ENCODE data around the gene EPHB2. TPM values are rescaled to one million over a fixed set of nuclear protein-coding genes. Genes with fewer than 3 reads are reported as not detected.

The EPHB2 gene
- total and polyA plus RNA-seq, 2 of the 13 experiments (the other 11 are each of a cell fraction or from before 2014, with no cell fraction given), result 0.03 to 0.11 TPM

DNA sequence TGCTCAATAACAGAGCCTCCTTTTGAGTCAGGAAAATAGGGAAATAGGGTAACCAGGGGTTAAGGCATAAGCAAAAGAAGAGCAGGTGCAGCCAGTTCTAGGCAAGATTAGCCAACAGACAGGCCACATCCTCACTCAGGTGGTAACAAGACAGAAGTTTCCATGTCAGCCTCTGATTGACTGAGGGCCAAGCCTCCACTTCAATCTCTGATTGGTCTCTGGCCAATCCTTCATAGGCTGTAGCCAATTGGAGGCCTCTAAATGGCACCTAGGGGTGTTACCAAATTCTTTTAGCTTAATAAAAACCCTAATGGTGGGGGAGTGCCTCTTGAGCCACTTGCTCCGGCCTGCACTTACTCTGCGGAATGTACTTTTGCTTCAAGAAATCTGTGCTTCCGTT lies 224.8 kb downstream of the EPHB2 start:
- ChIA-PET CTCF (ENCODE audit: low intra/inter-chr PET ratio, low total read pairs) (no interaction called here), POLR2A (no interaction called here)
- no peaks in the 10 kb centered on the region for H3K27me3 ChIP-seq (ENCODE audit: control insufficient read depth in 1 of 2, insufficient read depth in 2 of 2, low read length in 2 of 2)
- no peak overlapping the region for H3K4me2 ChIP-seq (ENCODE audit: low read depth, low read length)
- intact Hi-C loops (cut with micrococcal nuclease; ENCODE audit: unreplicated experiment) (no loop called here), in situ Hi-C loops (cut with HindIII; ENCODE audit: extremely low pct_ligation_motif_present, low pct_unique_long_range_greater_than_20kb) (no loop called here)
- BruUV-seq (replicated peaks), result no TSS peak
- ATAC-seq (no peak), FAIRE-seq (no peak), DNase-seq (ENCODE audit: low spot score) (no peak)
- H3K36me3 ChIP-seq (replicated peaks in 1 of 2; ENCODE audit: control insufficient read depth in 1 of 2, insufficient read depth in 2 of 2, low read length in 2 of 2), result no peaks in the 10 kb centered on the region
- H3K27ac ChIP-seq (ENCODE audit: extremely low read length, insufficient read depth, low read length), result no peak overlapping the region
- WGBS (ENCODE audit: low lambda C conversion rate), result 85% methylated on average over 3 of the region's 3 CpGs
- H3K79me2 ChIP-seq (ENCODE audit: insufficient read depth, low read length), result no peaks in the 10 kb centered on the region
- no peaks in the 10 kb centered on the region for H4K20me1 ChIP-seq (ENCODE audit: insufficient read depth, low read length)
- H3K9ac ChIP-seq (ENCODE audit: insufficient read depth, low read depth, low read length), result no peak overlapping the region
- H2AFZ ChIP-seq (ENCODE audit: low read length), result no peak overlapping the region
- TF ChIP-seq GLI4 (CRISPR knock-in tag; IDR thresholded peaks at IDR 0.05; ENCODE audit: borderline replicate concordance), result no peak
- TF ChIP-seq ZMAT5 (CRISPR knock-in tag; IDR thresholded peaks at IDR 0.05; ENCODE audit: borderline replicate concordance, low read depth), result no peak
- no peak for TF ChIP-seq FOXK2 (IDR thresholded peaks at IDR 0.05)
- no peak for TF ChIP-seq GMEB2 (CRISPR knock-in tag; IDR thresholded peaks at IDR 0.05; ENCODE audit: low read depth)
- no peak for TF ChIP-seq ZFP62 (CRISPR knock-in tag; IDR thresholded peaks at IDR 0.05)
- no peak for TF ChIP-seq NCOA1 (CRISPR knock-in tag; IDR thresholded peaks at IDR 0.05)
- no peak for TF ChIP-seq ZNF652 (CRISPR knock-in tag; IDR thresholded peaks at IDR 0.05; ENCODE audit: borderline replicate concordance, low read depth)
- no peak overlapping the region for H3K4me3 ChIP-seq (replicated peaks in 1 of 3; ENCODE audit: insufficient read depth in 1 of 3, low read depth in 2 of 3, low read length in 3 of 3)
- H3K4me1 ChIP-seq (ENCODE audit: insufficient read depth, low read length), result peaks cover 10% of the 10 kb centered on the region
- no peaks in the 10 kb centered on the region for H3K9me3 ChIP-seq (ENCODE audit: low read length)

DNA sequence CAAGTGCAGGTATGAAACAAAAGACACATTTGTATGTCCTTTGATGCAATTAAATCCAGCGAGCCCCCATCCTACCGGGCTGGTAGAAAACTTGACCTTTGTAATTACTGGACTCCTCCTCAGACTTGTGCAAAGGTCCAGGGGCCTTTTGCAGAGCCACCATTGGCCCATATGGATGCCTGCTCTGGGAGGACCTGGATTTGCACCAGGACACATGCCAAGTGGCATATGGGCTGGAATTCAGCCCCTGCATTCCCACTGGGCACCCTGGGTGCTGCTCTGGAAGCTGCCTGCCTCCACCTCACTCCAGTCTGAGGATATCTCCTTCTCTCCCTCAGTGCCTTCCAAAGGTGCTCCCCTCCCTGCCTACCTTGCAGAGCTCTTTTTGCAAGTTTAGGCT lies 226.0 kb downstream of the EPHB2 start:
- intact Hi-C loops (cut with micrococcal nuclease; ENCODE audit: unreplicated experiment) (no loop called here), in situ Hi-C loops (cut with HindIII; ENCODE audit: extremely low pct_ligation_motif_present, low pct_unique_long_range_greater_than_20kb) (no loop called here)
- Histone ChIP-seq H4K20me1 (ENCODE audit: insufficient read depth, low read length) (no peaks in the 10 kb centered on the region), H3K4me3 (replicated peaks in 1 of 3; ENCODE audit: insufficient read depth in 1 of 3, low read depth in 2 of 3, low read length in 3 of 3) (no peak overlapping the region), H3K9me3 (ENCODE audit: low read length) (peaks cover 6% of the 10 kb centered on the region; the same call in 1 of the 2 replicates), H3K27me3 (ENCODE audit: control insufficient read depth in 1 of 2, insufficient read depth in 2 of 2, low read length in 2 of 2) (no peaks in the 10 kb centered on the region), H3K4me2 (ENCODE audit: low read depth, low read length) (no peak overlapping the region), H3K36me3 (replicated peaks in 1 of 2; ENCODE audit: control insufficient read depth in 1 of 2, insufficient read depth in 2 of 2, low read length in 2 of 2) (no peaks in the 10 kb centered on the region), H3K9ac (ENCODE audit: insufficient read depth, low read depth, low read length) (no peak overlapping the region), H2AFZ (ENCODE audit: low read length) (no peak overlapping the region), H3K79me2 (ENCODE audit: insufficient read depth, low read length) (no peaks in the 10 kb centered on the region), H3K4me1 (ENCODE audit: insufficient read depth, low read length) (peaks cover 10% of the 10 kb centered on the region), H3K27ac (ENCODE audit: extremely low read length, insufficient read depth, low read length) (no peak overlapping the region)
- no peak for DNase-seq (ENCODE audit: low spot score)
- 0% methylated on average over 2 of the region's 2 CpGs for WGBS (ENCODE audit: low lambda C conversion rate)
- CTCF ChIA-PET (ENCODE audit: low intra/inter-chr PET ratio, low total read pairs), result no interaction called here
- no peak for ATAC-seq
- no TSS peak for BruUV-seq (replicated peaks)
- no peak for FAIRE-seq
- POLR2A ChIA-PET, result no interaction called here
- TF ChIP-seq CSRNP1 (CRISPR knock-in tag; IDR thresholded peaks at IDR 0.05) (no peak), ZNF607 (CRISPR knock-in tag; IDR thresholded peaks at IDR 0.05; ENCODE audit: borderline replicate concordance) (no peak), U2AF2 (IDR thresholded peaks at IDR 0.05; ENCODE audit: low read depth, low read length) (no peak), PCBP1 (IDR thresholded peaks at IDR 0.05; ENCODE audit: borderline replicate concordance, low read depth, low read length) (no peak), TEF (CRISPR knock-in tag; IDR thresholded peaks at IDR 0.05) (no peak)
- TF ChIP-seq, protein P1, sequence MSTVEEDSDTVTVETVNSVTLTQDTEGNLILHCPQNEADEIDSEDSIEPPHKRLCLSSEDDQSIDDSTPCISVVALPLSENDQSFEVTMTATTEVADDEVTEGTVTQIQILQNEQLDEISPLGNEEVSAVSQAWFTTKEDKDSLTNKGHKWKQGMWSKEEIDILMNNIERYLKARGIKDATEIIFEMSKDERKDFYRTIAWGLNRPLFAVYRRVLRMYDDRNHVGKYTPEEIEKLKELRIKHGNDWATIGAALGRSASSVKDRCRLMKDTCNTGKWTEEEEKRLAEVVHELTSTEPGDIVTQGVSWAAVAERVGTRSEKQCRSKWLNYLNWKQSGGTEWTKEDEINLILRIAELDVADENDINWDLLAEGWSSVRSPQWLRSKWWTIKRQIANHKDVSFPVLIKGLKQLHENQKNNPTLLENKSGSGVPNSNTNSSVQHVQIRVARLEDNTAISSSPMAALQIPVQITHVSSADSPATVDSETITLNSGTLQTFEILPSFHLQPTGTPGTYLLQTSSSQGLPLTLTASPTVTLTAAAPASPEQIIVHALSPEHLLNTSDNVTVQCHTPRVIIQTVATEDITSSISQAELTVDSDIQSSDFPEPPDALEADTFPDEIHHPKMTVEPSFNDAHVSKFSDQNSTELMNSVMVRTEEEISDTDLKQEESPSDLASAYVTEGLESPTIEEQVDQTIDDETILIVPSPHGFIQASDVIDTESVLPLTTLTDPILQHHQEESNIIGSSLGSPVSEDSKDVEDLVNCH (CRISPR knock-in tag; IDR thresholded peaks at IDR 0.05), result no peak

Measured in HepG2 (cell line).